Thymus (tissue), 11 donors: Measurements from ENCODE around the gene RIOX2. TPM values are rescaled to one million over a fixed set of nuclear protein-coding genes. Genes with fewer than 3 reads are reported as not detected.
A peak's percentile ranks its signal among the peaks of the same experiment; 100 is the strongest.

Experiments used
- DNase-seq, 9 donors: peaks; one replicate each; pipeline ENCODE4 v3.0.0-alpha.2; 2013; ENCODE audit warnings: low spot score in 9 of 9, low read depth in 6 of 9, missing footprints in 1 of 9
- H3K27ac ChIP-seq, 2 donors: one replicate each; pipeline ENCODE4 v1.5.1; 2013; ENCODE audit warnings: control low read depth in 1 of 2, low read depth in 1 of 2, low read length in 1 of 2, mild to moderate bottlenecking in 1 of 2, moderate library complexity in 1 of 2
- H3K27me3 ChIP-seq, 2 donors: one replicate each; pipeline ENCODE4 v1.5.1; 2013; ENCODE audit warnings: low read length in 1 of 2; ENCODE audit not compliant: control insufficient read depth in 2 of 2, insufficient read depth in 1 of 2
- H3K36me3 ChIP-seq, 2 donors: one replicate each; pipeline ENCODE4 v1.5.1; 2013; ENCODE audit warnings: low read length in 1 of 2, mild to moderate bottlenecking in 1 of 2, moderate library complexity in 1 of 2; ENCODE audit not compliant: control insufficient read depth in 2 of 2, insufficient read depth in 2 of 2
- H3K4me1 ChIP-seq, 2 donors: one replicate each; pipeline ENCODE4 v1.5.1; 2013; ENCODE audit warnings: low read length in 2 of 2; ENCODE audit not compliant: control insufficient read depth in 2 of 2, insufficient read depth in 2 of 2
- H3K4me3 ChIP-seq, 2 donors: one replicate each; pipeline ENCODE4 v1.5.1; 2013; ENCODE audit warnings: low read length in 2 of 2, control low read depth in 1 of 2, mild to moderate bottlenecking in 1 of 2
- H3K9me3 ChIP-seq, 2 donors: one replicate each; pipeline ENCODE4 v1.5.1; 2013; ENCODE audit warnings: low read length in 1 of 2, mild to moderate bottlenecking in 1 of 2; ENCODE audit not compliant: control insufficient read depth in 2 of 2, insufficient read depth in 1 of 2
- WGBS: extraction: QIAGEN DNeasy Blood & Tissue Kit; methylation state at CpG from one replicate; pipeline ENCODE4 v1.1.7; 2013; 5-methylcytosine and 5-hydroxymethylcytosine counted together
- polyA plus RNA-seq: library from polyadenylated mRNA; stranded (reverse); fragments of 200-250 nt; gene quantifications from one replicate; pipeline ENCODE4 v1.2.3, GENCODE V29; 2013
- total RNA-seq: library from RNA; stranded (reverse); fragments of 120-200 nt; gene quantifications from one replicate; pipeline ENCODE4 v1.2.4, GENCODE V29; 2013
- donor health status: healthy.

The RIOX2 gene
- total and polyA plus RNA-seq, 2 donors: 16.9 to 26.2 TPM

- H3K27ac ChIP-seq: peak overlapping the region in 1 of 2 donors; percentile 44
- no peak overlapping the region for H3K4me3 ChIP-seq
- WGBS: 72% methylated on average over 3 of the region's 3 CpGs
- no peaks in the 10 kb centered on the region for H3K36me3 ChIP-seq
- no peaks in the 10 kb centered on the region for H3K4me1 ChIP-seq
- no peaks in the 10 kb centered on the region for H3K27me3 ChIP-seq
- DNase-seq: peak in 1 of 9 donors; percentile 13
- H3K9me3 ChIP-seq: no peaks in the 10 kb centered on the region
These were observed 9.7 kb upstream of the RIOX2 start for GRCh38 chr3:97981886-97982285.

DNA sequence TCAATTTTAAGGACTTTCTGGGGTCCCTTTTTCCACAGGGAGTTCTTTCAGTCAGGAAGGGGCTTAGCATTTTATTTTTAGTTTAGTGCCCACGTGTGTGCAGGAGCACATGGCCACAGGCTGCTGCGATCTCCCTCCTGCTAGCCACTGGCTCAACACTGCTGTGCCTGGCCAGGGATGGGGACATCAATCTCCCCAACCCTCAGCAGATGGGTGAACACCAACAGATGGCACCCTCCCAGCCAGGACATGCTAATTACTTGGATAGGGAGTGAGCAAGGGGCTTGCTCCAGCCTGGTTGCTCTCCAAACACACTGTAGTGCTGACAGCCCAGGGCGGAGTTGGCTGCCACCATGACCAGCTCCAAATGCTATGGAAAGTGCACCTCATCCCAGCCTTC is 7.4 kb upstream of the RIOX2 start:
- no peaks in the 10 kb centered on the region for H3K36me3 ChIP-seq
- no peak overlapping the region for H3K4me3 ChIP-seq
- no peaks in the 10 kb centered on the region for H3K27me3 ChIP-seq
- no peaks in the 10 kb centered on the region for H3K9me3 ChIP-seq
- DNase-seq: no peak
- no peaks in the 10 kb centered on the region for H3K4me1 ChIP-seq
- WGBS: 97% methylated on average over 3 of the region's 3 CpGs
- no peak overlapping the region for H3K27ac ChIP-seq

DNA sequence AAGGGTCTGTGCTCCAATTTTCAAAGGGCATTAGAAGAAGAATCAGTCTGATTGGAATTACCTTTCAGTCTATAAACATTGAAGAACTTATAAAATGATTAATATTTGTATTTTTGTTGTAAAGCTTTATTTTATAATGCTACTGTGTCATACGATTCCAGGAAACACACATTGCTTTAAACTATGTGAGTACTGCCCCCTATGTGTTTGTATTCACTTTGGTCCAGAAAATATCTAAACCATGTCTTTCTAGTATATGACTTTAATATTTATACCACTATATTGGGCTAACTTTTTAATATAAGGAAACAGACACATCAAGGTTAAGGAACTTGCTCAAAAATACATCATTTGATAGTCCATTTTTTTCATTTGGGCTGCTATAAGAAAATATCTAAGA is 3.2 kb upstream of the RIOX2 start:
- H3K27ac ChIP-seq: no peak overlapping the region
- H3K4me1 ChIP-seq: peaks cover 0 to 13% of the 10 kb centered on the region in 2 donors
- no peak for DNase-seq
- H3K9me3 ChIP-seq: no peaks in the 10 kb centered on the region
- no peaks in the 10 kb centered on the region for H3K27me3 ChIP-seq
- H3K36me3 ChIP-seq: no peaks in the 10 kb centered on the region
- WGBS: 92% methylated on average over 1 of the region's 1 CpG
- no peak overlapping the region for H3K4me3 ChIP-seq

- H3K4me3 ChIP-seq: no peak overlapping the region
- WGBS: 13% methylated on average over 3 of the region's 3 CpGs
- H3K9me3 ChIP-seq: no peaks in the 10 kb centered on the region
- H3K27ac ChIP-seq: no peak overlapping the region
- H3K27me3 ChIP-seq: no peaks in the 10 kb centered on the region
- H3K36me3 ChIP-seq: no peaks in the 10 kb centered on the region
- peaks cover 0 to 13% of the 10 kb centered on the region in 2 donors for H3K4me1 ChIP-seq
- DNase-seq: no peak
These were observed 2.8 kb upstream of the RIOX2 start for GRCh38 chr3:97974996-97975395.

DNA sequence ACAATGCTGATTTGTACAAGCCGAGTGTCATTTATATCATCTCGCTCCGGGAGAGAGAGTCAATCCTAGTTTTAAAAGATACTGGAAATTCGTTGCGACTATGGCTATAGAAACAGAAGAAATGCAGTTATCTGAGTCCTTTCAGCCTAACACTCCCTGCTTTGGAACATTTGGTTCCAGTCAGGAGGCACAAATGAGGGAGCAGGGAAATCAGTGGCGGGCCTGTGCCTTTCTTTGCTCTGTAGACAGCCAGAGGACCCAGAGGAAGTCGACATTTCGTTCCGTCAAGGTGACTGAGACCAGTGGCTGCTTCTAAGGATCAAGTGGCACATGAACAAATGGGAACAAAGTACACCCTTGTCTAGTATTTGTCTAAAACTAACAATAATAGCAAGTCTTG is 745 bp upstream of the RIOX2 start:
- Histone ChIP-seq H3K4me1 (peaks cover 0 to 20% of the 10 kb centered on the region in 2 donors), H3K27me3 (no peaks in the 10 kb centered on the region), H3K36me3 (no peaks in the 10 kb centered on the region), H3K9me3 (no peaks in the 10 kb centered on the region), H3K27ac (no peak overlapping the region), H3K4me3 (no peak overlapping the region)
- 99% methylated on average over 9 of the region's 9 CpGs for WGBS
- no peak for DNase-seq

GRCh38 chr3:97970956-97971620 is 1.1 kb downstream of the RIOX2 start:
- H3K27me3 ChIP-seq: no peaks in the 10 kb centered on the region
- no peak for DNase-seq
- WGBS: 85% methylated on average over 9 of the region's 9 CpGs
- H3K27ac ChIP-seq: peak overlapping the region in 1 of 2 donors; percentile 50
- peak overlapping the region in 1 of 2 donors; percentile 47 for H3K4me3 ChIP-seq
- no peaks in the 10 kb centered on the region for H3K9me3 ChIP-seq
- peaks cover 0 to 22% of the 10 kb centered on the region in 2 donors for H3K4me1 ChIP-seq
- peaks cover 0 to 8% of the 10 kb centered on the region in 2 donors for H3K36me3 ChIP-seq

DNA sequence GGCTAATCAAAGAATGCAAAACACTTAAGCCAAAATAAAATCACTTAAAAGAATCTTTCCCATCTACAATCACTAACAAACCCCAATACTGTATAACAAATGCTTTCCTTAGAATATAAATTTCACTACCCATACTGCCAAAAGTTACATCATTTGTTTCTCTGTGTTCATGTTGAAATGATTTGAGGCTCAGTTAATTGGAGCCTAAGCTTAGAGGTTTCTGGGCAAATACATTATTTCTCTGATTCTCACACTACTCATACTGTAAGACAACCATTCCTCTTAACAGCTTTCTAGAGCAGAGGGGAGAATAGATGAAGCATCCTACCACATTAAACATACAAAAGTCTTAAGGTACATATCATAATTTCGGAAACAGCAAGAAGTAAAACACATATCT is 2.1 kb downstream of the RIOX2 start:
- no peak overlapping the region for H3K27ac ChIP-seq
- H3K9me3 ChIP-seq: no peaks in the 10 kb centered on the region
- H3K4me3 ChIP-seq: no peak overlapping the region
- peaks cover 0 to 22% of the 10 kb centered on the region in 2 donors for H3K4me1 ChIP-seq
- H3K27me3 ChIP-seq: no peaks in the 10 kb centered on the region
- no peak for DNase-seq
- WGBS: 94% methylated on average over 1 of the region's 1 CpG
- H3K36me3 ChIP-seq: peaks cover 0 to 8% of the 10 kb centered on the region in 2 donors

GRCh38 chr3:97969541-97969940 is 2.7 kb downstream of the RIOX2 start:
- no peaks in the 10 kb centered on the region for H3K27me3 ChIP-seq
- H3K36me3 ChIP-seq: peaks cover 0 to 8% of the 10 kb centered on the region in 2 donors
- WGBS: 95% methylated on average over 5 of the region's 5 CpGs
- no peak for DNase-seq
- peaks cover 0 to 22% of the 10 kb centered on the region in 2 donors for H3K4me1 ChIP-seq
- no peak overlapping the region for H3K27ac ChIP-seq
- no peak overlapping the region for H3K4me3 ChIP-seq
- H3K9me3 ChIP-seq: no peaks in the 10 kb centered on the region

DNA sequence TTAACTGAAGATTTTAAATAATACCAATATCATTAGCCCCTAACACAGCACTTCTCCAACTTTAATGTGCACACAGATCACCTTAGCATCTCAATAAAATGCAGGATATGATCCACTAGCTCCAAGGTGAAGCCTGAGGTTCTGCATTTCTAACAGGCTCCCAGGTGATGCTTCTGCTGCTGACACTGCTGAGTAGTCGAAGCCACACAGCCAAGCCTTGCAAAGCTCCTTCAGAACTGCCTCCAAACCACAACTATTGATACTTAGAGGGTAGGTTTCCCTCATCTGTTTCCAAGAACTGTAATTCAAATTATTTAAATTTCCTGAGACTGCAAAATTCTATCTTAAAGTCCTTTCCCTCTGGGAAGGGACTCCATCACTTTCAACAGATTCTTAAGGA is 3.9 kb downstream of the RIOX2 start:
- Histone ChIP-seq H3K9me3 (no peaks in the 10 kb centered on the region), H3K36me3 (peaks cover 0 to 8% of the 10 kb centered on the region in 2 donors), H3K27me3 (no peaks in the 10 kb centered on the region), H3K27ac (no peak overlapping the region), H3K4me1 (peaks cover 0 to 22% of the 10 kb centered on the region in 2 donors), H3K4me3 (no peak overlapping the region)
- DNase-seq: no peak
- 30% methylated on average over 1 of the region's 1 CpG for WGBS
